GM12891 (cell line): Measurements from ENCODE around the gene IMPACT.

ENCODE experiments used
- PAX5 ChIP-seq: IDR thresholded peaks from 2 replicates; pipeline ENCODE4 v1.6.1; 2011; ENCODE audit warnings: low read length, moderate library complexity, mild to moderate bottlenecking; ENCODE audit not compliant: insufficient read depth, severe bottlenecking
- POLR2A ChIP-seq: IDR thresholded peaks from 2 replicates; pipeline ENCODE4 v1.6.1; 2011; ENCODE audit warnings: low read depth, low read length, control low read depth
- POLR2AphosphoS5 ChIP-seq: IDR thresholded peaks from 2 replicates; pipeline ENCODE4 v1.6.1; 2011; ENCODE audit warnings: low read depth, low read length, control low read depth
- POU2F2 ChIP-seq: IDR thresholded peaks from 2 replicates; pipeline ENCODE4 v1.6.1; 2011; ENCODE audit warnings: low read depth, mild to moderate bottlenecking, control low read depth, low read length, moderate library complexity
- TAF1 ChIP-seq: IDR thresholded peaks from 2 replicates; pipeline ENCODE4 v1.6.1; 2011; ENCODE audit warnings: low read depth, low read length, control low read depth

GRCh38 chr18:24461996-24462395, 35.5 kb downstream of the IMPACT start:
- TF ChIP-seq POLR2AphosphoS5 (no peak), POLR2A (no peak), PAX5 (no peak), POU2F2 (no peak), TAF1 (no peak)
